ENCODE measurements around the gene NEGR1. TPM values are rescaled to one million over a fixed set of nuclear protein-coding genes. Genes with fewer than 3 reads are reported as not detected.

Gene NEGR1
- total and polyA plus RNA-seq, 11 donors = 1.7 to 11.3 (median 6.8) TPM

- ATAC-seq (no peak), DNase-seq (no peak)
- intact Hi-C loops (cut with DNase I) = no loop called here
These were observed 231.8 kb downstream of the NEGR1 start for GRCh38 chr1:72050551-72050950.

GRCh38 chr1:72037745-72038343, 244.5 kb downstream of the NEGR1 start:
- intact Hi-C loops (cut with DNase I) = loop anchor here in 7 of 10 donors (2.0 to 10.0 kb wide), 4 partner anchors 449 to 943 kb away; no protein-coding TSS in a partner anchor
- no peak overlapping the region for H3K27ac ChIP-seq
- 45 to 54% (median 50%) methylated on average over 3 of the region's 3 CpGs for WGBS, 4 donors
- DNase-seq (peak in 2 of 5 donors; percentile 10 to 20), ATAC-seq (no peak)
- TF ChIP-seq CTCF (IDR thresholded peaks at IDR 0.05) (peak in 11 of 12 donors; percentile 35 to 64 (median 53)), POLR2A (IDR thresholded peaks at IDR 0.05) (no peak)
- H3K9me3 ChIP-seq = no peaks in the 10 kb centered on the region
- no peak overlapping the region for H3K4me3 ChIP-seq
- H3K27me3 ChIP-seq = no peaks in the 10 kb centered on the region
- no peaks in the 10 kb centered on the region for H3K4me1 ChIP-seq
- H3K36me3 ChIP-seq = no peaks in the 10 kb centered on the region

More at GRCh38 chr1:72050551-72050950, 231.8 kb downstream of the NEGR1 start:
- Histone ChIP-seq H3K27me3 (no peaks in the 10 kb centered on the region), H3K27ac (no peak overlapping the region), H3K36me3 (no peaks in the 10 kb centered on the region), H3K4me1 (no peaks in the 10 kb centered on the region), H3K4me3 (no peak overlapping the region), H3K9me3 (no peaks in the 10 kb centered on the region)
- TF ChIP-seq POLR2A (IDR thresholded peaks at IDR 0.05) (no peak), CTCF (IDR thresholded peaks at IDR 0.05) (no peak)

- 84 to 89% (median 88%) methylated on average over 9 of the region's 9 CpGs for WGBS, 4 donors
- no peak for DNase-seq
- Histone ChIP-seq H3K27me3 (no peaks in the 10 kb centered on the region), H3K4me3 (no peak overlapping the region), H3K4me1 (no peaks in the 10 kb centered on the region), H3K27ac (no peak overlapping the region), H3K36me3 (no peaks in the 10 kb centered on the region), H3K9me3 (no peaks in the 10 kb centered on the region)
- no peak for ATAC-seq
- TF ChIP-seq CTCF (IDR thresholded peaks at IDR 0.05) (no peak), POLR2A (IDR thresholded peaks at IDR 0.05) (no peak)
- intact Hi-C loops (cut with DNase I) = loop anchor here in 7 of 10 donors (5.0 to 10.0 kb wide), 4 partner anchors 443 to 940 kb away; no protein-coding TSS in a partner anchor
These were observed 247.5 kb downstream of the NEGR1 start for GRCh38 chr1:72034827-72035226.

DNA sequence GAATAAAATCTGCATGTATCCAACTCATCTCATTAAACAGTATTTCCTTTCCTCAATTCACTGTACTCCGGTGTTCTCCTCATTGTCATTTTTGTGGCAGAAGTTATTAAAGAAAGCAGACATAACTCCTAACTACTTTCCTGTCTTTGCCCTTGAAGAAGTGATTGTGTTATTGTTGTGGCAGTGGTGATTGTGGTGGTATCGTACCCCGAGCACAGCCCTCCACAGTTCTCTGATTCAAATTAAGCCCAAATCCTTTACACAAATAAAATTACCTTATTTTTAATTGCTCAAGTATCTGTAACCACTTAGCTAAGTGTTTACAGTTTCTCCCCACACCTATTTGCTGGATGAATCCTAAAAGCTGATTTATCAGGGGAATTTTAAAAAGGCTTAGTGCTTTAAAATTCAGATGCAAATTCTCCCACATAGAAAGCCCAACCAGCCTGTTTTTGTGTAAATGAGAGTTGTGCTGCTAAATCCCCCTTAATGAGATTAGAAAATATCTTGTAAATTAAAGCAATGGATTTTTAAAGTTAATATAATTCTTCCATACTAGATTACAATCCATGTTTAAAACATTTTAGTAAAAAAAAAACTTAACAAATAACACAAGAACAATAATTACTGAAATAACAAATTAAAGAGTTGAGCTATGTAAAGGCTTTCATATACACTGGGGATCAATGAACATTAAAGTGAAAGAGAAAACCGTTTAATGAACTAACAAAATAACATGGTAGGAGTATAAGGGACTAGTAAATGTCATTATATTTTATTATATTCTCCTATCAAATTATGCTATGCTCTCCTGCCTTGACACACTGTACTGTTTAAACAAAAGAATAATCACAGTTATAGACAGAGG, 259.0 kb downstream of the NEGR1 start:
- H3K27ac ChIP-seq = no peak overlapping the region
- no peaks in the 10 kb centered on the region for H3K9me3 ChIP-seq
- no peak for TF ChIP-seq POLR2A (IDR thresholded peaks at IDR 0.05)
- no peak for TF ChIP-seq CTCF (IDR thresholded peaks at IDR 0.05)
- ATAC-seq (no peak), DNase-seq (no peak)
- H3K36me3 ChIP-seq = no peaks in the 10 kb centered on the region
- no peaks in the 10 kb centered on the region for H3K27me3 ChIP-seq
- intact Hi-C loops (cut with DNase I) = loop anchor here in 1 of 10 donors (10.0 kb wide), 1 partner anchor 928 kb away; no protein-coding TSS in a partner anchor
- no peaks in the 10 kb centered on the region for H3K4me1 ChIP-seq
- H3K4me3 ChIP-seq = no peak overlapping the region
- 56 to 75% (median 67%) methylated on average over 4 of the region's 4 CpGs for WGBS, 4 donors

Data from heart left ventricle (tissue), 16 donors.